Astrocyte of the cerebellum (primary cell): ENCODE measurements around the gene SH3RF3.

Experiments
- DNase-seq: peaks from one replicate; pipeline ENCODE4 v3.0.0-alpha.2; 2011; ENCODE audit warnings: low read depth
- H3K4me3 ChIP-seq: 2 replicates; pipeline ENCODE4 v1.5.1; 2011; ENCODE audit warnings: mild to moderate bottlenecking, low read depth, low read length, moderate library complexity
- CTCF ChIP-seq: IDR thresholded peaks from 2 replicates; pipeline ENCODE4 v1.5.1; 2012; ENCODE audit warnings: low read length, low read depth, moderate library complexity, mild to moderate bottlenecking; ENCODE audit errors: missing control alignments
- in situ Hi-C: cut with HindIII; loops from 2 replicates; pipeline ENCODE4 v1.10.0; 2017; ENCODE audit warnings: low sequenced_read_pairs

Gene SH3RF3

GRCh38 chr2:109297566-109298490 lies 168.8 kb downstream of the SH3RF3 start:
- in situ Hi-C loops, result no loop called here
- no peak for DNase-seq
- no peak overlapping the region for H3K4me3 ChIP-seq
- TF ChIP-seq CTCF, result no peak

- no peak for DNase-seq
- H3K4me3 ChIP-seq, result no peak overlapping the region
- TF ChIP-seq CTCF, result no peak
- in situ Hi-C loops, result no loop called here
Measured at GRCh38 chr2:109298851-109299250, 169.8 kb downstream of the SH3RF3 start.

GRCh38 chr2:109299536-109299935 lies 170.5 kb downstream of the SH3RF3 start:
- no peak for TF ChIP-seq CTCF
- DNase-seq, result no peak
- H3K4me3 ChIP-seq, result no peak overlapping the region
- in situ Hi-C loops, result no loop called here

- no peak overlapping the region for H3K4me3 ChIP-seq
- TF ChIP-seq CTCF, result no peak
- no peak for DNase-seq
- in situ Hi-C loops, result no loop called here
Measured at GRCh38 chr2:109300582-109300981, 171.6 kb downstream of the SH3RF3 start.

GRCh38 chr2:109301746-109302145 lies 172.7 kb downstream of the SH3RF3 start:
- H3K4me3 ChIP-seq, result no peak overlapping the region
- in situ Hi-C loops, result no loop called here
- TF ChIP-seq CTCF, result no peak
- DNase-seq, result no peak

GRCh38 chr2:109302319-109302718 lies 173.3 kb downstream of the SH3RF3 start:
- no peak for TF ChIP-seq CTCF
- no peak overlapping the region for H3K4me3 ChIP-seq
- in situ Hi-C loops, result no loop called here
- DNase-seq, result no peak
